GM19351 (cell line): Measurements from ENCODE around the gene IFT88.

Experiments
- ATAC-seq: cut with Tn5 transposase; IDR thresholded peaks from one replicate; pipeline ENCODE4 v1.9.1; 2021; ENCODE audit warnings: mild to moderate bottlenecking, moderate library complexity; ENCODE audit not compliant: unreplicated experiment

The IFT88 gene

DNA sequence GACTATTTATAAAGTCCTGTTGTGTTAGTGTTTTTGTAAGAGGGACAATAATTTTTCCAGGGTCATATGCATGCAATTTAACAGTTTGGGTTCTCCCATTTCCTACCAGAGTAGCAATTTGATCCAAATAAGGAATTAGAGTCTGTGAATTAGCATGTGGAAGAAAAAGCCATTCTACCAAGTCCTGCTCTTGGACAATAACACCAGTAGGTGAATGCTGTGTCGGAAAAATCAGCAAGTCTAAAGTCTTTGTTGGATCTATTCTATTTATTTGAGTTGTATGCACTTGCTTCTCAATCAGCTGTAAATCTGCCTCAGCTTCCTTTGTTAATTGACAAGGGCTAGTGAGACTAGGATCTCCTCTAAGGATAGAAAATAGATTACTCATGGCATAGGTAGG lies 115.1 kb downstream of the IFT88 start:
- ATAC-seq = no peak

- ATAC-seq = no peak
These were observed 117.1 kb downstream of the IFT88 start for GRCh38 chr13:20684041-20684440.

GRCh38 chr13:20684546-20684945 lies 117.6 kb downstream of the IFT88 start:
- ATAC-seq = no peak

DNA sequence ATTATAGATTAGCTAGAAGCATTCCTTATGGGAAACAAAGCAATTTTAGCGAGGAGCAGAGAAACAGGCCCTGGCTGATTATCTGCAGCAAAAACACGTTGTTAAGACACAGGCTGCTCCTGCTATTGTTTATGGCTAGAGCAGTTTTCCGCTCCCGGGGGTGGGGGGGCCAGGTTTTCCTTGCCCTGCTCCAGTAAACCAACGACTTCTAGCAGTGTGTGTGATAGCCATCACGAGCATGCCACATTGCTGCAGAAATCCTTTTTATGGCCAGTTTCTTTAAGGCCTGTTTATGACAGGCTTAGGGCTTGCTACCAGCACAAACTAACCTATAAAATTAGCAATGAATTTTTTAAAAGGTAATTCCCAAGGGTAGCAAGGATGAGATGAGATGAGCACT lies 118.1 kb downstream of the IFT88 start:
- no peak for ATAC-seq

- ATAC-seq = no peak
These were observed 119.2 kb downstream of the IFT88 start for GRCh38 chr13:20686167-20686566.

DNA sequence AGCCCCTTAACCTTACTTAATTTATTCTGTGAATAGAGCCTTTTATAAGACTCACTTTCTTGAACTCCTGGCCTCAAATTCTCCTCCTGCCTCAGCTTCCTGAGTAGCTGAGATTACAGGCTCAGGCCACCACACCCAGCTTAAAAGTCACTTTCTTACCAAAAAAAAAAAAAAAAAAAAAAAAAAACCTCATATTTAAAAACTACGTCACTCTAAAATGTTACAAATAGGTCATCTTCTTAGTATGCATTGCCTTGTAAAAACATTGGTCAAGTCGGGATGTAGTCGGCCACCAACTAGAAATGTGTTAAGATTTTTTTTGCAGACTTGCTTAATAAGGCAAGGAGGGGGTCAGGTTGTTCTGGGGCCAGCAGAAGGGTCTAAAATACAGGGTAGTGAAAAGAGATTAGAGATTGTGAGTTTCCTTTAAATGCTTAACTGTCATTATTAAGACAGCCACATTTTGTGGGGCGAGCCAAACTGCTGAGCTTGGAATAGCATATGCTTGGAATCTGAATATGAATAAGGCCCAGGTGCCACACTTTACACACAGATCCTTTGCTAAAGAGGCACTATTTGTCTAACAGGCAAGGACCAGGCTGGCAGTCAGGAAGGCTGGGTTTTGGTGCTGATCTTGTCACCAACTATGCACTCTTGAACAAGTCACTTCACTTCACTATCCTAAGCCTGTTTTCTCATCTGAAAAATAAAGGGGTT lies 120.1 kb downstream of the IFT88 start:
- no peak for ATAC-seq

GRCh38 chr13:20689291-20689690 lies 122.3 kb downstream of the IFT88 start:
- no peak for ATAC-seq

DNA sequence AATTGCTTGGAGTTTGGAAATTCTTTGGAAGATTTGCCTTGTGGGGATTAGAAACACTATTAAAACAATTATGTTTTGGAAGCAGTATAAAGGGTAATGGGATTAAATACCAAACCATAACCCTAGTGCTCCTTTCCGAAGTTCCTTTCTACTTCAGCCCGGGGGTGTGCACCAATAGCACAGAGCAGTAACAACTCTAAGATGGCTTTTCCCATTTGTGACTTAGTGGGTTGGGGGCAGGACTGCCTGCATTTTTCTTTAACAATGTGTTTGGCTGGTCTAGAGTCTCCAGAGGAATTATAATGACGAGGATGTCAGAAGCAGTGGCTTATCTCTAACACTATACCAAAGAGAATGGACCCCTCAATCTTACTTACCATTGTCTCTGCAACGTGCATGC lies 124.7 kb downstream of the IFT88 start:
- ATAC-seq = no peak

DNA sequence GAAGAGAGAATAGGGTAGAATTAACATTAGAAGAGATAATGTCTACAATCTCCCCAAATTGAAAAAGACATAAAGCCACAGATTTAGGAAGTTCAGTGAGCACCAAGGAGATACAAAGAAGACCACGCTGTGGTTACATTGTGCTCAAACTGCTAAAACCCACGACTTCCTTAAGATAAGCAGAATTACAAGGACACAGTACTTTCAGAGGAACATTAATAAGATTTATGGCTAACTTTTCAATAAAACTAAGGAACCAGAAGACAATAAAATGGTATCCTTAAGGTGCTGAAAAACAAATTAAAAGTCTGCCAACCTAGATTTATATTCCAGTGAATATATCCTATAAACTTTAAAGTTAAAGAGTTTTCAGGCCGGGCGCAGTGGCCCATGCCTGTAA lies 129.1 kb downstream of the IFT88 start:
- no peak for ATAC-seq

GRCh38 chr13:20699715-20700114 lies 132.8 kb downstream of the IFT88 start:
- ATAC-seq = no peak

GRCh38 chr13:20700288-20700687 lies 133.3 kb downstream of the IFT88 start:
- no peak for ATAC-seq

- no peak for ATAC-seq
These were observed 134.5 kb downstream of the IFT88 start for GRCh38 chr13:20701461-20701860.

GRCh38 chr13:20702530-20702914 lies 135.6 kb downstream of the IFT88 start:
- no peak for ATAC-seq

- ATAC-seq = peak; percentile 29
These were observed 136.2 kb downstream of the IFT88 start, which contains the start of gene IL17D for GRCh38 chr13:20702915-20703779. IL17D (plus strand) TSS chr13:20703699; CDS start chr13:20704002, 303 bp downstream.

- peak; percentile 92 for ATAC-seq
These were observed 137.0 kb downstream of the IFT88 start for GRCh38 chr13:20703780-20704458.

DNA sequence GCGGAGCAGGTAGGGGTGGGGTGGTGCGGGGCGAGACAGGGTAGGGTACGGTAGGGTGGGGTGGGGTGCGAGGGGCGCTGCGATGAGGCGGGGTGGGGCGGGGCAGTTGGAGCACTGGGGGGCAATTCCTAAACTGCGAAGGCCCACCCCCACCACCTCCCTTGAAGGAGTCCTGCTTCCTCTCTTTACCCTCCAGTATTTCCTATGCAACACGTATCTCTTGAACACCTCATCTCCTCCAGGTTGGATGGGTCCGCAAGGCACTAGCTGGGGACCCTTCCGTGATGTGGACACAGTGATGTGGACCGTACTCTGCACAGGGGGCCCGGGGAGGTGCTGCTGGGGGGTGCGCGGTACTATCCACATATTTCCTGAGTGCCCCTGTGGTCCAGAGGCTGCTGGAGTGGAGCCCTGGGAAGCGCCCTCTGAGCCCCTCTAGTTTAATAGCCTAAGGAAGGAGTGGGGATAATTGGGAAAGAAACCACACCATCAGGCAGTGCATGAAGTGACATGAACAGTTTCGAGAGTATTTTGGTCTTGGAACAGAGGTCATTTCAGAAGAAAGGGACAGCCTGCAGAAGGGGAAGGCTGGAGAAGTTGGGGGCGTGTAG lies 137.6 kb downstream of the IFT88 start:
- no peak for ATAC-seq

- ATAC-seq = no peak
These were observed 139.7 kb downstream of the IFT88 start for GRCh38 chr13:20706661-20707060.

DNA sequence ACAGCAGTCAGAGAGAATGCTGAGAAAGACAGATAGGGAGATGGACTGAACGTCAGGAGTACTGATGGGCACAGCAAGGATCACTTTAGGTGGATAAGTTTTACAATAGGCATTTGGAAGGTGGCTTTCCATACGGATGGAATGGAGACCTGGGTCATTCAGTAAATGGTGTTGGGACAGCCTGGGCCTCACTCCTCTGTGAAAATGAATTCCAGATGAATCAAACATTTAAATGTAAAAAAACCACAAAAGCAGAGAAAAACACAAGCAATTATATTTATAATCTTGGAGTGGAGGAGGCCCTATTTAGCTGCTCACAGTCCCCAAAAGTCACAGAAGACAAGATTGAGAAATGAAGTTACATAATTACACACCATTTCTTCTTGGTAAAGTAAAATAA lies 141.3 kb downstream of the IFT88 start:
- no peak for ATAC-seq

DNA sequence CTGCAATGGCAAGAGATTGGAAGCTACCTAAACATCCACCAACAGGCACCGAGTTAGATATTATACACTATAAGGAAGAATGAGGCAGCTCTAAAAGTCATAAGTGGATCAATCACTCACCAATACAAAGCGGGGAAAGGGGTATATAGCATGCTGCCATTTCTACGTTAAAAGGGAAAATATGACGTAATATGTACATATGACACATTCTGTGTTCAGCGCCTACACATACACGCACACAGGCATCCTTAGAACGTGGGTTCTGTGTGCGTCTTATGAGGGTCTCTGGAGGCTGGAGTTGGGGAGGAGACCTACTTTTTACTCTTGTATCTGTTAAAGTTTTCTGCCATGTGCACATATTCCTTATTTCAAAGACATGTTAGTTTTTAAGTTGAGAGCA lies 142.4 kb downstream of the IFT88 start:
- no peak for ATAC-seq

- ATAC-seq = no peak
These were observed 142.8 kb downstream of the IFT88 start for GRCh38 chr13:20709782-20710181.
